Common myeloid progenitor, CD34-positive (primary cell): Measurements from ENCODE around the gene TMEM95. TPM values are rescaled to one million over a fixed set of nuclear protein-coding genes. Genes with fewer than 3 reads are reported as not detected.
A peak's percentile ranks its signal among the peaks of the same experiment; 100 is the strongest.

Experiments
- CTCF ChIA-PET: fragments of 350-600 bp; sonication (Branson Sonifier 250); formaldehyde crosslinking; loops from one replicate; lab custom pipeline; 2021; ENCODE audit warnings: antibody characterized with exemption; lab: Charles Lee
- POLR2A ChIA-PET: fragments of 350-600 bp; sonication (Branson Sonifier 250); formaldehyde crosslinking; loops from one replicate; lab custom pipeline; 2021; ENCODE audit warnings: antibody characterized with exemption; lab: Charles Lee
- DNase-seq, 3 donors: peaks; one replicate each; pipeline versions ENCODE4 v3.0.0 to v3.0.0-alpha.2; 2013
- H3K27ac ChIP-seq, 2 experiments: 1 replicate in 1 of 2; 2 replicates in 1 of 2; pipeline ENCODE4 v1.7.0; 2013; ENCODE audit warnings: inconsistent platforms in 2 of 2, low read length in 2 of 2, mild to moderate bottlenecking in 2 of 2, low read depth in 1 of 2, moderate library complexity in 1 of 2; ENCODE audit not compliant: severe bottlenecking in 2 of 2, insufficient read depth in 1 of 2, poor library complexity in 1 of 2
- H3K27me3 ChIP-seq, 5 experiments: replicated peaks in 2 of 5; 1 replicate in 3 of 5; 2 replicates in 2 of 5; pipeline versions ENCODE4 v1.6.1 to v1.7.0; 2013; ENCODE audit warnings: low read length in 4 of 5, mild to moderate bottlenecking in 2 of 5, moderate library complexity in 2 of 5, inconsistent platforms in 1 of 5; ENCODE audit not compliant: insufficient read depth in 5 of 5, control insufficient read depth in 4 of 5
- H3K36me3 ChIP-seq, 4 experiments: 1 replicate in 2 of 4; 2 replicates in 2 of 4; pipeline versions ENCODE4 v1.6.1 to v1.7.0; 2013; ENCODE audit warnings: low read length in 3 of 4, control low read depth in 1 of 4, mild to moderate bottlenecking in 1 of 4; ENCODE audit not compliant: control insufficient read depth in 4 of 4, insufficient read depth in 4 of 4
- H3K4me1 ChIP-seq, 4 experiments: 1 replicate in 3 of 4; 2 replicates in 1 of 4; pipeline versions ENCODE4 v1.6.1 to v1.7.1; 2013; ENCODE audit warnings: low read length in 3 of 4, mild to moderate bottlenecking in 3 of 4, control low read depth in 1 of 4, inconsistent platforms in 1 of 4, moderate library complexity in 1 of 4; ENCODE audit not compliant: control insufficient read depth in 4 of 4, insufficient read depth in 4 of 4; ENCODE audit errors: control extremely low read depth in 1 of 4
- H3K4me3 ChIP-seq, 7 experiments: 1 replicate in 4 of 7; 2 replicates in 3 of 7; pipeline versions ENCODE4 v1.5.1 to v1.7.0; 2013; ENCODE audit warnings: mild to moderate bottlenecking in 7 of 7, low read length in 6 of 7, moderate library complexity in 6 of 7, inconsistent platforms in 2 of 7, low read depth in 2 of 7, control low read depth in 1 of 7; ENCODE audit not compliant: insufficient read depth in 4 of 7, control insufficient read depth in 1 of 7; ENCODE audit errors: extremely low read depth in 1 of 7
- H3K9me3 ChIP-seq, 5 experiments: 1 replicate in 4 of 5; 2 replicates in 1 of 5; pipeline versions ENCODE4 v1.6.1 to v1.7.1; 2013; ENCODE audit warnings: low read length in 4 of 5, mild to moderate bottlenecking in 2 of 5, inconsistent platforms in 1 of 5, low read depth in 1 of 5, moderate library complexity in 1 of 5; ENCODE audit not compliant: control insufficient read depth in 4 of 5, insufficient read depth in 2 of 5; ENCODE audit errors: control extremely low read depth in 1 of 5
- WGBS: methylation state at CpG from one replicate; pipeline ENCODE4 v1.1.5; 2013; ENCODE audit not compliant: insufficient coverage; 5-methylcytosine and 5-hydroxymethylcytosine counted together
- polyA plus RNA-seq: library from polyadenylated mRNA; unstranded; fragments of 120-200 nt; gene quantifications from one replicate; pipeline ENCODE4 v1.2.1, GENCODE V29; 2013

Gene TMEM95, protein sequence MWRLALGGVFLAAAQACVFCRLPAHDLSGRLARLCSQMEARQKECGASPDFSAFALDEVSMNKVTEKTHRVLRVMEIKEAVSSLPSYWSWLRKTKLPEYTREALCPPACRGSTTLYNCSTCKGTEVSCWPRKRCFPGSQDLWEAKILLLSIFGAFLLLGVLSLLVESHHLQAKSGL
- not detected for polyA plus RNA-seq

- ChIA-PET CTCF (interaction anchor here (0.8 to 4.4 kb wide), 25 partner anchors 10 to 332 kb away, joined by 3 to 28 read pairs (median 4); partner anchors contain the start of genes GPS2, NEURL4, PLSCR3 and POLR2A), POLR2A (interaction anchor here (0.7 to 1.2 kb wide), 2 partner anchors 18 to 115 kb away, joined by 3 read pairs; no protein-coding TSS in a partner anchor)
- peaks cover 0 to 30% (median 12%) of the 10 kb centered on the region in 4 experiments for H3K4me1 ChIP-seq
- no peaks in the 10 kb centered on the region for H3K9me3 ChIP-seq
- DNase-seq, result no peak
- H3K4me3 ChIP-seq, result no peak within 1 kb of the TSS
- no peak within 1 kb of the TSS for H3K27ac ChIP-seq
- H3K36me3 ChIP-seq, result peaks cover 0 to 18% (median 0%) of the 10 kb centered on the region in 4 experiments
- WGBS, result 76% methylated on average over 9 of the region's 10 CpGs
- no peaks in the 10 kb centered on the region for H3K27me3 ChIP-seq
These were observed at the start of gene TMEM95 for GRCh38 chr17:7355053-7355452. Gene TMEM95 (plus strand): TSS chr17:7355156. CDS start chr17:7355205, 49 bp downstream.

DNA sequence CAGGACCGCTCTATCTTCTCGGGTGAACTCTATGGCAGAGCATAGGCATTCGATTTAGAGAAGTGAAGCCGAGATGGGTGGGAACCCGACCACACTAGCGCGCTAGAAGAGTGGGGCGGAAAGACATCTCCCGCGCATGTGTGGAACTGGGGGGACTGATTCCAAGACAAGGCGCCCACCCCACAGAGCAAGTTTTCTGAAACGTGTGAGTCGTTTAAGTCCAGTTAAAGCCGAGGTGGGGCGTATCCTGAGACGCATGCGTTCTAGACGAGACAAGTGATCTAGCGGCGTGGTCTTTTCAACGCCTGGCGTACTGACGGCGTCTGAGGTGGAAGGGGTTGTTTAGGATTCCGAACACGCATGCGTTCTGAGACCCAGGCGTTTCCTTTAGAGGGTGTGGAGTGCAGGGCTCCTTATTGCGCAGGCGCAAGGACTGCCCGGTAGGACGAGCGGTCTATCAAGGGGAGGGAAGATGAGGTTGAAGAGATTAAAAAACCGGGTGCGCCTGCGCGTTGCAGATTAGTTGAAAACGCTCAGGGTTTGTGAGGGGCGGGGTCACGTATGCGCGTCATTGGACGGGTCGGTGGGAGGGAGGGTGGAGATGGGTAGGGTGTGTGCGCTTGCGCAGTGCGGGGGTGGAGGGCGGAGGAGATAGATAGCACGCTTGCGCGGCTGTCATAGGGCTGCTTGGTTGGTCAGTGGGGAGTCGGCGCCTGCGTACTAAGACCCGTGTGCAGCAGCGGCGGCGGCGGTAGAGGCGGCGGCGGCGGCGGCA lies 47.9 kb upstream of the TMEM95 start, which contains the start of gene EIF5A:
Gene EIF5A (plus strand): TSS at position 718 of the 775 bp plus-strand sequence. CDS start 2,008 bp downstream, outside the sequence.
- peaks cover 9 to 27% (median 20%) of the 10 kb centered on the region in 4 experiments for H3K4me1 ChIP-seq
- H3K4me3 ChIP-seq, result peak within 1 kb of the TSS; percentile 67 to 99 (median 87)
- H3K27me3 ChIP-seq, result no peaks in the 10 kb centered on the region
- WGBS, result 0% methylated on average over 52 of the region's 64 CpGs
- peak within 1 kb of the TSS; percentile 85 to 96 for H3K27ac ChIP-seq
- H3K36me3 ChIP-seq, result peaks cover 15 to 31% (median 23%) of the 10 kb centered on the region in 4 experiments
- DNase-seq, result peak; percentile 100
- ChIA-PET POLR2A (no interaction called here), CTCF (interaction anchor here (2.9 kb wide), 1 partner anchor 11 kb away, joined by 17 read pairs; no protein-coding TSS in a partner anchor)
- no peaks in the 10 kb centered on the region for H3K9me3 ChIP-seq

DNA sequence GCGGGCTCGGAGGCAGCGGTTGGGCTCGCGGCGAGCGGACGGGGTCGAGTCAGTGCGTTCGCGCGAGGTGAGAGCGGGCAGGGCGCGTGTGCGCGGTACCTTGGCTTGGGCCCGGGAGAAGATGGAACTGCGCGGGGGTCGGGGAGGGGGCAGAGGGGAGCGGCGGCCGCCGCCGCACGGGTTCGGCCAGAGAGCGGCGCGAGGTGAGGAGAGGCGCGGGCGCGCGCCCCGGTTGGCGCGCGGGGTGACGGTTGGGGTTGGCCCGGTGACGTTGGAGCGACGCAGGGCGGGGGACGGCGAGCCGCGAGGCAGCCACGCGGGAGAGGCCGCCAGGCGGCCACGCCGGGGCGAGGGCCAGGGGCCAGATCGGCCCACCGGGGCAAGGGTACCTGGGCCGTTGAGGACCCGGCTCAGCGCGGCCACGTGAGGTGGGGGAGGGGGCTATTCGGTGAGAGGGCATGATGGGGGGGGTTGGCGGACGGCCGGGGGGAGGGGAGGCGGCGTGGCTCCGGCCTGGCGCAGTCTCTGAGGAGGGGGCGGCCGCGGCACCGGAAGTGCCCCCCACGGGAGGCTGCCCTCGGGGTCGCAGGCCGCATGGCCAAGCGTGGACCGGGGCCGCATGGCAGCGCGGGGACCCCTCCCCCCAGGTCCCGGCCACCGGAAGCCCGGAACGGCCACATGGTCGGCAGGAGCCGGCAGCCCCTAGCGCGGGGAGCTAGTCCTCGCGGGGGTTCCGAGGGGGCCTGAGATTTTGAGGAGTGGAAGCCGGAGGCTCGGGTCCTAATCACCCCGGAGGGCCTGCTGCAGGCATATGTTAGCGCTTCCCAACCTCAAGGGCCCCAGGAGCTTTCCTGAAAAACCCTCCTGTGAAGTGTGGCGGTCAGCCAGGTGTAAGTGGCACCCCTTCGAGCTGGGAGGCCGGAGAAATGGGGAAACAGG lies 47.0 kb upstream of the TMEM95 start:
- peak overlapping the region; percentile 67 to 99 (median 87) for H3K4me3 ChIP-seq
- peaks cover 15 to 40% (median 29%) of the 10 kb centered on the region in 4 experiments for H3K36me3 ChIP-seq
- H3K9me3 ChIP-seq, result no peaks in the 10 kb centered on the region
- H3K27ac ChIP-seq, result peak overlapping the region; percentile 85 to 96
- ChIA-PET POLR2A (interaction anchor here (0.6 to 2.0 kb wide), 2 partner anchors 11 to 22 kb away, joined by 3 to 4 read pairs; partner anchors contain the start of gene NEURL4), CTCF (interaction anchor here (1.1 to 2.4 kb wide), 3 partner anchors 20 to 28 kb away, joined by 3 to 13 read pairs (median 4); partner anchors contain the start of genes ACAP1 and NEURL4)
- H3K4me1 ChIP-seq, result peaks cover 9 to 27% (median 21%) of the 10 kb centered on the region in 4 experiments
- H3K27me3 ChIP-seq, result no peaks in the 10 kb centered on the region
- peak; percentile 49 to 58 (median 54) for DNase-seq
- under 1% methylated on average over 94 of the region's 104 CpGs for WGBS

DNA sequence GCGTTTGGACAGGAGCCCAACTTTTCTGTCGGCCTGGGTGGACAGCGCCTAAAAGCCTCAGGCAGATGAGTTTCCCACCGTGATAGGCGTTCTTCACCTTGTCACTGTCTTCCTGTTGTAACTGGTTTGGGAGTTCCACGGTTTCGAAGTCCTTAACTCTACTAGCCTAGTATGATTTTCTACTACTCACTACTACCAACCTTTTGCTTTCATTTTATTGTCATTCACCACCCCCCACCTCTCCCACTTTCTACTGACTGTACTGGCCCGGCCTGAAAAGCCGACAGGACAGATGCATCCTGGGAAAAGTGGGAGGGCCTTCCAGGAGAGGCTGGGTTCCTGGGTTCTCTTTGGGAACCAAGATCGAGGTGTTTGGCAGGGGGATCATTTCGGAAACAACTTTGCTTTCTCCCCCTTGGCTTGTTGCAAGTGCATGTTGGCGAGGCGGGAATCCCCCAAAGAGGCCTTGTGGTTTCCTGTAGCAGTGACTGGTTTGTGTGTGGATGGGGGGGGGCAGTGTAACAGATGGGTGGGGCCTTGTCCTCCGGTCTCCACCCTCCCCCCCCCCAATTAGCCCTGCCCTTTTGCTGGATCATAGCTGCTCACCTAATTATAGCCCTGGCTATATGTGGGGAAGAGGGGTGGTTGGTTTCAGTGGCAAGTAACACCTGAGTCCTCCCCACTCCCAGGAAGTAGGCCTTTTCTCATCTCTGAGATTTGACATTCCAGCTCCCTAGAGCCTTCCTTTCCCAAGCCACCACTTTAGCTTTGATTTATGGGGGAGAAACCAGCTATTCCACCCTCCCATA lies 46.1 kb upstream of the TMEM95 start:
- H3K27ac ChIP-seq, result peak overlapping the region; percentile 85 to 96
- ChIA-PET CTCF (interaction anchor here (1.0 to 2.4 kb wide), 5 partner anchors 11 to 28 kb away, joined by 3 to 13 read pairs (median 3); partner anchors contain the start of genes ACAP1 and NEURL4), POLR2A (interaction anchor here (0.6 to 2.0 kb wide), 2 partner anchors 21 to 224 kb away, joined by 3 to 4 read pairs; partner anchors contain the start of gene NEURL4)
- peak overlapping the region; percentile 67 to 99 (median 87) for H3K4me3 ChIP-seq
- peaks cover 11 to 34% (median 22%) of the 10 kb centered on the region in 4 experiments for H3K4me1 ChIP-seq
- peak; percentile 95 to 99 (median 99) for DNase-seq
- H3K9me3 ChIP-seq, result no peaks in the 10 kb centered on the region
- 0% methylated on average over 6 of the region's 14 CpGs for WGBS
- peaks cover 17 to 47% (median 35%) of the 10 kb centered on the region in 4 experiments for H3K36me3 ChIP-seq
- H3K27me3 ChIP-seq, result no peaks in the 10 kb centered on the region

- peaks cover 17 to 50% (median 39%) of the 10 kb centered on the region in 4 experiments for H3K36me3 ChIP-seq
- H3K27ac ChIP-seq, result peak overlapping the region in 1 of 2 experiments; percentile 96
These were observed 45.3 kb upstream of the TMEM95 start for GRCh38 chr17:7309628-7310027.

More at GRCh38 chr17:7309628-7310027, 45.3 kb upstream of the TMEM95 start:
- Histone ChIP-seq H3K4me3 (peak overlapping the region in 5 of 7 experiments; percentile 43 to 99 (median 87)), H3K9me3 (no peaks in the 10 kb centered on the region), H3K27me3 (no peaks in the 10 kb centered on the region), H3K4me1 (peaks cover 16 to 42% (median 29%) of the 10 kb centered on the region in 4 experiments)
- WGBS, result 95% methylated on average over 12 of the region's 12 CpGs
- DNase-seq, result no peak
- ChIA-PET CTCF (interaction anchor here (1.0 to 2.4 kb wide), 6 partner anchors 11 to 29 kb away, joined by 3 to 13 read pairs (median 4); partner anchors contain the start of genes ACAP1 and NEURL4), POLR2A (interaction anchor here (0.6 to 2.0 kb wide), 2 partner anchors 20 to 225 kb away, joined by 3 to 4 read pairs; partner anchors contain the start of gene NEURL4)
